ENCODE measurements around the gene ABTB2.

DNA sequence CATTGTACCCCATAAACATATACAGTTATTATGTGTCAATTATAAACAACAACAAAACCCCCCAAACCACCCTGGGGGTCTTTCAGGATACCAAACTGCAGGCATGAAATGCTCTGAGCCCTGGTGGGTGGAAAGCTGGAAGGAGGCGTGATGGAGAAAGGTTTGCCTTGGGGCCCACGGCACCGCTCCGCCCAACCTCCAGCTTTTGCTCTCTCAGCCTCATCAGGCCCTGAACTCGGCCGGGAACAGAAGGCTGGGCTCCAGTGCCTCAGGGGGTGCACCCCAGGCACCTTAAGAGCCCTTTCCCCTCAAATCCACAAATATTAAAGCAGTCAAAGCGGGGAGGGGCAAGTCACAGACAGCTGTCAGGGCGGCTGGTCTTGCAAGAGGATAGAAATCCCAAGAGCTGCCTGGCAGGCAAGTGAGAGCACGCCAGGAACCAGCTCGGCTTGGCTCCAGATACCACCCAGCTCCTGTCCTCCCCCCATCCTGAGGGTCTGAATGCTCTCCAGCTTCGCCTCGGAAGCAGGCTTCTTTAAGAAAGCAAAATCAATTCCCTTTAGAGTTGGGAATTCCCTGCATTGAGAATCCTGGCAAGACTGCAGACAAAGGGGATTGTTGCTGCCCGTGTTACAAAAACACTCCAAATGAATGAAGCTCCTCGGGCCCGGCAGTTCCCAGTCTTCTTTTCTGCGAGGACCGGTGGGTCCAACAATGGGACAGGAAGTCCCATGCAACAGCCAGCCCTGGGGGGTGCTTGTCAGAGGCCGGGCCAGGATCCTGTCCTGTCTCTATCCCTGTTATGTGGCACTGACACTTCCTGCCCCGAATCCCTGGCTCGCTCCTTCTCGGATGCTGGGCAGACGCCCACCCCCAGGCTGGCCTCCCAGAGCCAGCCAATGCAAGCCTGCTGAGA is 171.6 kb downstream of the ABTB2 start:
- TF ChIP-seq L3MBTL2 (conservative IDR thresholded peaks at IDR 0.05) (no peak), LEF1 (IDR thresholded peaks at IDR 0.05; ENCODE audit: borderline replicate concordance) (no peak), ZNF384 (IDR thresholded peaks at IDR 0.05) (no peak), FOXK2 (IDR thresholded peaks at IDR 0.05) (no peak), TARDBP (IDR thresholded peaks at IDR 0.05) (no peak), SUZ12 (IDR thresholded peaks at IDR 0.05) (no peak), SP1 (IDR thresholded peaks at IDR 0.05) (no peak), FOXM1 (IDR thresholded peaks at IDR 0.05; ENCODE audit: borderline replicate concordance) (no peak), PKNOX1 (IDR thresholded peaks at IDR 0.05) (no peak), ELF4 (IDR thresholded peaks at IDR 0.05) (no peak), BHLHE40 (IDR thresholded peaks at IDR 0.05; ENCODE audit: borderline replicate concordance) (no peak)

All from HEK293T (cell line).